GM12878 (cell line): ENCODE measurements around the gene GKN2. TPM values are rescaled to one million over a fixed set of nuclear protein-coding genes. Genes with fewer than 3 reads are reported as not detected.

Source experiments
- ATAC-seq: fragments of 200-7000 bp; cut with Tn5 transposase; 3 replicates; pipeline ENCODE4 v1.9.1; 2020; ENCODE audit warnings: mild to moderate bottlenecking, moderate library complexity
- BruUV-seq: library from RNA; stranded (reverse); fragments of 400-500 nt; replicated peaks from 2 replicates; lab custom pipeline; 2021; lab: Mats Ljungman, UMichigan
- CTCF ChIA-PET: fragments of 300-600 bp; sonication (Branson Sonifier 250); formaldehyde crosslinking; extraction: SDS; loops from one replicate; lab custom pipeline; 2021; ENCODE audit warnings: inconsistent platforms; lab: Yijun Ruan, JAX
- POLR2A ChIA-PET: fragments of 350-600 bp; formaldehyde crosslinking; extraction: SDS; loops from one replicate; lab custom pipeline; 2021; ENCODE audit warnings: inconsistent platforms; lab: Charles Lee
- RAD21 ChIA-PET: fragments of 300-600 bp; sonication (Branson Sonifier 250); formaldehyde crosslinking; loops from one replicate; lab custom pipeline; 2023; ENCODE audit warnings: antibody characterized with exemption; ENCODE audit not compliant: unreplicated experiment; lab: Charles Lee
- SMC1A ChIA-PET: fragments of 300-600 bp; sonication (Branson Sonifier 250); formaldehyde crosslinking; loops from one replicate; lab custom pipeline; 2023; ENCODE audit not compliant: unreplicated experiment, uncharacterized antibody; lab: Charles Lee
- DNase-seq: peaks from one replicate; pipeline ENCODE4 v3.0.0-alpha.2; 2011; ENCODE audit warnings: low read depth, low spot score
- FAIRE-seq: peaks from 3 replicates; lab custom pipeline; 2011; peaks lifted over from hg19 to GRCh38; lab: Jason Lieb, UNC
- H2AFZ ChIP-seq: 2 replicates; pipeline ENCODE4 v1.6.0; 2011; ENCODE audit warnings: low read depth, low read length, control low read depth; ENCODE audit not compliant: control insufficient read depth
- H3K27ac ChIP-seq: 2 replicates; pipeline ENCODE4 v1.5.1; 2011; ENCODE audit warnings: control low read depth; ENCODE audit not compliant: control insufficient read depth, insufficient read depth
- H3K27me3 ChIP-seq, 2 experiments: replicated peaks in 1 of 2; 2 replicates each; pipeline versions ENCODE4 v1.6.0 to v1.6.1; 2011; ENCODE audit warnings: low read length in 1 of 2; ENCODE audit not compliant: control insufficient read depth in 2 of 2, insufficient read depth in 2 of 2
- H3K36me3 ChIP-seq, 2 experiments: 2 replicates each; pipeline ENCODE4 v1.5.1; 2011; ENCODE audit warnings: low read length in 1 of 2; ENCODE audit not compliant: control insufficient read depth in 2 of 2, insufficient read depth in 2 of 2
- H3K4me1 ChIP-seq: 2 replicates; pipeline ENCODE4 v1.6.1; 2011; ENCODE audit warnings: mild to moderate bottlenecking, low read length, moderate library complexity, mixed read lengths; ENCODE audit not compliant: control insufficient read depth, insufficient read depth
- H3K4me2 ChIP-seq: 2 replicates; pipeline ENCODE4 v1.6.0; 2011; ENCODE audit warnings: control low read depth; ENCODE audit not compliant: control insufficient read depth, insufficient read depth
- H3K4me3 ChIP-seq: fragments of 200-600 bp; sonication (generic); 2 replicates; pipeline ENCODE4 v1.5.1; 2016
- H3K79me2 ChIP-seq: 2 replicates; pipeline ENCODE4 v1.6.0; 2011; ENCODE audit warnings: low read length; ENCODE audit not compliant: control insufficient read depth, insufficient read depth
- H3K9ac ChIP-seq: 2 replicates; pipeline ENCODE4 v1.8.0; 2011; ENCODE audit warnings: low read length, control low read depth, mixed read lengths; ENCODE audit not compliant: control insufficient read depth, insufficient read depth
- H3K9me3 ChIP-seq: replicated peaks from 3 replicates; pipeline ENCODE4 v1.5.1; 2011; ENCODE audit warnings: mild to moderate bottlenecking, low read length; ENCODE audit not compliant: control insufficient read depth, insufficient read depth
- H4K20me1 ChIP-seq: 2 replicates; pipeline ENCODE4 v1.6.0; 2011; ENCODE audit not compliant: control insufficient read depth, insufficient read depth
- NFXL1 ChIP-seq: fragments of 450-650 bp; IDR thresholded peaks from 2 replicates; pipeline ENCODE4 v1.6.1; 2017; ENCODE audit warnings: antibody characterized with exemption, mild to moderate bottlenecking, borderline replicate concordance
- NR2C1 ChIP-seq: fragments of 450-650 bp; IDR thresholded peaks from 2 replicates; pipeline ENCODE4 v1.6.1; 2017; ENCODE audit warnings: antibody characterized with exemption, mild to moderate bottlenecking, moderate library complexity
- SPI1 ChIP-seq: IDR thresholded peaks from 2 replicates; pipeline ENCODE4 v1.6.1; 2011; ENCODE audit warnings: low read depth, mild to moderate bottlenecking, low read length, moderate library complexity, borderline replicate concordance; ENCODE audit not compliant: insufficient read depth
- TAF1 ChIP-seq: IDR thresholded peaks from 2 replicates; pipeline ENCODE4 v1.6.1; 2011; ENCODE audit warnings: mild to moderate bottlenecking, low read depth, low read length, borderline replicate concordance
- TCF3 ChIP-seq: IDR thresholded peaks from 2 replicates; pipeline ENCODE4 v1.6.1; 2012; ENCODE audit warnings: low read depth, mild to moderate bottlenecking, low read length, borderline replicate concordance; ENCODE audit not compliant: insufficient read depth
- TCF7 ChIP-seq: IDR thresholded peaks from 2 replicates; pipeline ENCODE4 v1.6.1; 2014; ENCODE audit warnings: antibody characterized with exemption, borderline replicate concordance
- WRNIP1 ChIP-seq: IDR thresholded peaks from 2 replicates; pipeline ENCODE4 v1.6.1; 2011; ENCODE audit warnings: low read depth, low read length, improper control_type of control experiment, borderline replicate concordance
- ZNF384 ChIP-seq: IDR thresholded peaks from 2 replicates; pipeline ENCODE4 v1.6.1; 2012; ENCODE audit warnings: low read depth, mild to moderate bottlenecking, low read length, improper control_type of control experiment, borderline replicate concordance
- ZSCAN29 ChIP-seq: fragments of 450-650 bp; IDR thresholded peaks from 2 replicates; pipeline ENCODE4 v1.6.1; 2017; ENCODE audit warnings: mild to moderate bottlenecking, moderate library complexity
- WGBS: methylation state at CpG from one replicate; pipeline ENCODE4 v1.1.6; 2016; ENCODE audit warnings: low lambda C conversion rate; ENCODE audit not compliant: insufficient replicate concordance, insufficient coverage; ENCODE audit errors: missing lambda C conversion rate; 5-methylcytosine and 5-hydroxymethylcytosine counted together
- in situ Hi-C: fragments of 300-500 bp; cut with MboI; formaldehyde crosslinking; loops from 9 replicates; pipeline ENCODE4 v1.14.3; 2018; ENCODE audit warnings: mixed read lengths
- intact Hi-C: fragments of 100-400 bp; cut with micrococcal nuclease; formaldehyde crosslinking; loops from one replicate; pipeline ENCODE4 v1.14.2; 2022; ENCODE audit not compliant: unreplicated experiment
- polyA plus RNA-seq, 11 experiments: library from polyadenylated mRNA; depleted of rRNA in 4 of 11; unstranded in 6 of 11; stranded (reverse) in 5 of 11; fragments of >200 nt; fragmentation: Nextera tagmentation in 4 of 11; fragmentation: Illumina TruSeq in 1 of 11; extraction: Ambion mirVana in 4 of 11; extraction: Trizol in 1 of 11; gene quantifications; 1 replicate in 1 of 11; 2 replicates in 10 of 11; pipeline versions ENCODE4 v1.2.1 to v1.2.3, GENCODE V29; 2011 to 2016; ENCODE audit warnings: inconsistent platforms in 2 of 11, missing spikeins in 2 of 11, low read depth in 1 of 11
- total RNA-seq, 4 experiments: library from RNA; depleted of rRNA in 3 of 4; stranded (reverse); fragments of >200 nt in 3 of 4; fragmentation: Illumina TruSeq in 1 of 4; extraction: Trizol in 1 of 4; gene quantifications; 2 replicates each; pipeline versions ENCODE4 v1.2.1 to v1.2.3, GENCODE V29; 2013 to 2021
- TF ChIP-seq, protein P1 (sequence below): IDR thresholded peaks from 2 replicates; pipeline ENCODE4 v1.6.1; 2011; ENCODE audit warnings: borderline replicate concordance, low read depth, mild to moderate bottlenecking, moderate library complexity, mixed read lengths, low read length; ENCODE audit not compliant: insufficient read depth; ENCODE audit errors: extremely low read length
- TF ChIP-seq, protein P2 (sequence below): fragments of 450-650 bp; IDR thresholded peaks from 2 replicates; pipeline ENCODE4 v1.6.1; 2016; ENCODE audit warnings: mild to moderate bottlenecking, moderate library complexity, borderline replicate concordance
- TF ChIP-seq, protein P3 (sequence below): fragments of 450-650 bp; formaldehyde crosslinking; IDR thresholded peaks from 2 replicates; pipeline ENCODE4 v1.4.0; 2022; ENCODE audit warnings: mild to moderate bottlenecking, moderate library complexity
- TF ChIP-seq, protein P4 (sequence below): fragments of 450-650 bp; IDR thresholded peaks from 2 replicates; pipeline ENCODE4 v1.6.1; 2018; ENCODE audit warnings: borderline replicate concordance, mild to moderate bottlenecking; ENCODE audit not compliant: partially characterized antibody

GKN2 gene
- total and polyA plus RNA-seq, 10 of the 15 experiments (the other 5 are each of a cell fraction or from before 2014, with no cell fraction given): not detected

DNA sequence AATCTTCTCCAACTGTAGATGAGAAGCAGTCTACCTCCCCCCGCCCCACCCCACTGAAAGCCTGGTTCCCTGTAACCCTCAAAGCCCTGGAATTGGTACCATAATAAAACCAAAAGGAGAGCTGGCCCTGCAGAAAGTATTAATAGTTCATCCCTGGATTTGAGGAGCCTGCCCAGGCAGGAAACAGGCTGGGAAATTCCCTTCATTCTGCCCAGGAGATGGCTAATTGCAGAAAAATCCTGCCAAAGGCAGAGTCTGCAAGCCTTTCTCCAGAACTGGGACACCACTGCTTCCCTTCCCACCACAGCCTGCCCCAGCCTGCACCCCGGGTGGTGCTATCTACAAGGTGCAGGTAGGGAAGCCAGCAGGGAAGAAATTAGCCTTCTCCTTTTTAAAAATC lies 16.3 kb downstream of the GKN2 start:
- intact Hi-C loops: no loop called here
- H4K20me1 ChIP-seq: no peaks in the 10 kb centered on the region
- no peaks in the 10 kb centered on the region for H3K4me1 ChIP-seq
- FAIRE-seq (no peak), ATAC-seq (no peak), DNase-seq (no peak)
- H3K4me2 ChIP-seq: no peak overlapping the region
- BruUV-seq: no TSS peak
- no peaks in the 10 kb centered on the region for H3K79me2 ChIP-seq
- in situ Hi-C loops: no loop called here
- SMC1A ChIA-PET: no interaction called here
- H3K9me3 ChIP-seq: no peaks in the 10 kb centered on the region
- H3K4me3 ChIP-seq: no peak overlapping the region
- CTCF ChIA-PET: no interaction called here
- RAD21 ChIA-PET: no interaction called here
- POLR2A ChIA-PET: no interaction called here
- WGBS: 0% methylated on average over 2 of the region's 2 CpGs
- H3K9ac ChIP-seq: no peak overlapping the region
- no peaks in the 10 kb centered on the region; a peak in 2 of 4 replicates for H3K27me3 ChIP-seq
- no peaks in the 10 kb centered on the region for H3K36me3 ChIP-seq
- H3K27ac ChIP-seq: no peak overlapping the region
- H2AFZ ChIP-seq: no peak overlapping the region
- TF ChIP-seq NFXL1 (no peak), TCF7 (no peak), NR2C1 (no peak), WRNIP1 (no peak), SPI1 (no peak), ZNF384 (no peak), TCF3 (no peak), ZSCAN29 (no peak), TAF1 (no peak)
- TF ChIP-seq, protein P1, sequence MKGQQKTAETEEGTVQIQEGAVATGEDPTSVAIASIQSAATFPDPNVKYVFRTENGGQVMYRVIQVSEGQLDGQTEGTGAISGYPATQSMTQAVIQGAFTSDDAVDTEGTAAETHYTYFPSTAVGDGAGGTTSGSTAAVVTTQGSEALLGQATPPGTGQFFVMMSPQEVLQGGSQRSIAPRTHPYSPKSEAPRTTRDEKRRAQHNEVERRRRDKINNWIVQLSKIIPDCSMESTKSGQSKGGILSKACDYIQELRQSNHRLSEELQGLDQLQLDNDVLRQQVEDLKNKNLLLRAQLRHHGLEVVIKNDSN: no peak
- TF ChIP-seq, protein P2, sequence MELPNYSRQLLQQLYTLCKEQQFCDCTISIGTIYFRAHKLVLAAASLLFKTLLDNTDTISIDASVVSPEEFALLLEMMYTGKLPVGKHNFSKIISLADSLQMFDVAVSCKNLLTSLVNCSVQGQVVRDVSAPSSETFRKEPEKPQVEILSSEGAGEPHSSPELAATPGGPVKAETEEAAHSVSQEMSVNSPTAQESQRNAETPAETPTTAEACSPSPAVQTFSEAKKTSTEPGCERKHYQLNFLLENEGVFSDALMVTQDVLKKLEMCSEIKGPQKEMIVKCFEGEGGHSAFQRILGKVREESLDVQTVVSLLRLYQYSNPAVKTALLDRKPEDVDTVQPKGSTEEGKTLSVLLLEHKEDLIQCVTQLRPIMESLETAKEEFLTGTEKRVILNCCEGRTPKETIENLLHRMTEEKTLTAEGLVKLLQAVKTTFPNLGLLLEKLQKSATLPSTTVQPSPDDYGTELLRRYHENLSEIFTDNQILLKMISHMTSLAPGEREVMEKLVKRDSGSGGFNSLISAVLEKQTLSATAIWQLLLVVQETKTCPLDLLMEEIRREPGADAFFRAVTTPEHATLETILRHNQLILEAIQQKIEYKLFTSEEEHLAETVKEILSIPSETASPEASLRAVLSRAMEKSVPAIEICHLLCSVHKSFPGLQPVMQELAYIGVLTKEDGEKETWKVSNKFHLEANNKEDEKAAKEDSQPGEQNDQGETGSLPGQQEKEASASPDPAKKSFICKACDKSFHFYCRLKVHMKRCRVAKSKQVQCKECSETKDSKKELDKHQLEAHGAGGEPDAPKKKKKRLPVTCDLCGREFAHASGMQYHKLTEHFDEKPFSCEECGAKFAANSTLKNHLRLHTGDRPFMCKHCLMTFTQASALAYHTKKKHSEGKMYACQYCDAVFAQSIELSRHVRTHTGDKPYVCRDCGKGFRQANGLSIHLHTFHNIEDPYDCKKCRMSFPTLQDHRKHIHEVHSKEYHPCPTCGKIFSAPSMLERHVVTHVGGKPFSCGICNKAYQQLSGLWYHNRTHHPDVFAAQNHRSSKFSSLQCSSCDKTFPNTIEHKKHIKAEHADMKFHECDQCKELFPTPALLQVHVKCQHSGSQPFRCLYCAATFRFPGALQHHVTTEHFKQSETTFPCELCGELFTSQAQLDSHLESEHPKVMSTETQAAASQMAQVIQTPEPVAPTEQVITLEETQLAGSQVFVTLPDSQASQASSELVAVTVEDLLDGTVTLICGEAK: no peak
- TF ChIP-seq, protein P3, sequence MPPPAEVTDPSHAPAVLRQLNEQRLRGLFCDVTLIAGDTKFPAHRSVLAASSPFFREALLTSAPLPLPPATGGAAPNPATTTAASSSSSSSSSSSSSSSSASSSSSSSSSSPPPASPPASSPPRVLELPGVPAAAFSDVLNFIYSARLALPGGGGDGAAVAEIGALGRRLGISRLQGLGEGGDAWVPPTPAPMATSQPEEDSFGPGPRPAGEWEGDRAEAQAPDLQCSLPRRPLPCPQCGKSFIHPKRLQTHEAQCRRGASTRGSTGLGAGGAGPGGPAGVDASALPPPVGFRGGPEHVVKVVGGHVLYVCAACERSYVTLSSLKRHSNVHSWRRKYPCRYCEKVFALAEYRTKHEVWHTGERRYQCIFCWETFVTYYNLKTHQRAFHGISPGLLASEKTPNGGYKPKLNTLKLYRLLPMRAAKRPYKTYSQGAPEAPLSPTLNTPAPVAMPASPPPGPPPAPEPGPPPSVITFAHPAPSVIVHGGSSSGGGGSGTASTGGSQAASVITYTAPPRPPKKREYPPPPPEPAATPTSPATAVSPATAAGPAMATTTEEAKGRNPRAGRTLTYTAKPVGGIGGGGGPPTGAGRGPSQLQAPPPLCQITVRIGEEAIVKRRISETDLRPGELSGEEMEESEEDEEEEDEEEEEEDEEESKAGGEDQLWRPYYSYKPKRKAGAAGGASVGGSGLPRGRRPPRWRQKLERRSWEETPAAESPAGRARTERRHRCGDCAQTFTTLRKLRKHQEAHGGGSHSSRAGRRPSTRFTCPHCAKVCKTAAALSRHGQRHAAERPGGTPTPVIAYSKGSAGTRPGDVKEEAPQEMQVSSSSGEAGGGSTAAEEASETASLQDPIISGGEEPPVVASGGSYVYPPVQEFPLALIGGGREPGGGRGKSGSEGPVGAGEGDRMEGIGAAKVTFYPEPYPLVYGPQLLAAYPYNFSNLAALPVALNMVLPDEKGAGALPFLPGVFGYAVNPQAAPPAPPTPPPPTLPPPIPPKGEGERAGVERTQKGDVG (CRISPR knock-in tag): no peak
- TF ChIP-seq, protein P4, sequence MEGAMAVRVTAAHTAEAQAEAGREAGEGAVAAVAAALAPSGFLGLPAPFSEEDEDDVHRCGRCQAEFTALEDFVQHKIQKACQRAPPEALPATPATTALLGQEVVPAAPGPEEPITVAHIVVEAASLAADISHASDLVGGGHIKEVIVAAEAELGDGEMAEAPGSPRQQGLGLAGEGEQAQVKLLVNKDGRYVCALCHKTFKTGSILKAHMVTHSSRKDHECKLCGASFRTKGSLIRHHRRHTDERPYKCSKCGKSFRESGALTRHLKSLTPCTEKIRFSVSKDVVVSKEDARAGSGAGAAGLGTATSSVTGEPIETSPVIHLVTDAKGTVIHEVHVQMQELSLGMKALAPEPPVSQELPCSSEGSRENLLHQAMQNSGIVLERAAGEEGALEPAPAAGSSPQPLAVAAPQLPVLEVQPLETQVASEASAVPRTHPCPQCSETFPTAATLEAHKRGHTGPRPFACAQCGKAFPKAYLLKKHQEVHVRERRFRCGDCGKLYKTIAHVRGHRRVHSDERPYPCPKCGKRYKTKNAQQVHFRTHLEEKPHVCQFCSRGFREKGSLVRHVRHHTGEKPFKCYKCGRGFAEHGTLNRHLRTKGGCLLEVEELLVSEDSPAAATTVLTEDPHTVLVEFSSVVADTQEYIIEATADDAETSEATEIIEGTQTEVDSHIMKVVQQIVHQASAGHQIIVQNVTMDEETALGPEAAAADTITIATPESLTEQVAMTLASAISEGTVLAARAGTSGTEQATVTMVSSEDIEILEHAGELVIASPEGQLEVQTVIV: no peak
